GM19324 (cell line): Measurements from ENCODE around the gene ARPC5.

ENCODE experiments used
- ATAC-seq: cut with Tn5 transposase; IDR thresholded peaks from one replicate; pipeline ENCODE4 v1.9.1; 2021; ENCODE audit warnings: mild to moderate bottlenecking, moderate library complexity; ENCODE audit not compliant: unreplicated experiment, low FRiP score

The ARPC5 gene

GRCh38 chr1:183589384-183589783 is 46.2 kb downstream of the ARPC5 start:
- ATAC-seq, result no peak

GRCh38 chr1:183588827-183589226 is 46.8 kb downstream of the ARPC5 start:
- ATAC-seq, result no peak

- ATAC-seq, result no peak
Observed at GRCh38 chr1:183586926-183587325, 48.7 kb downstream of the ARPC5 start.

GRCh38 chr1:183586455-183586854 is 49.1 kb downstream of the ARPC5 start:
- no peak for ATAC-seq

- no peak for ATAC-seq
Observed at GRCh38 chr1:183585038-183585437, 50.5 kb downstream of the ARPC5 start.

- ATAC-seq, result no peak
Observed at GRCh38 chr1:183584147-183584546, 51.4 kb downstream of the ARPC5 start.

GRCh38 chr1:183583466-183583865 is 52.1 kb downstream of the ARPC5 start:
- ATAC-seq, result no peak

- no peak for ATAC-seq
Observed at GRCh38 chr1:183582021-183582713, 53.4 kb downstream of the ARPC5 start.

- ATAC-seq, result no peak
Observed at GRCh38 chr1:183580281-183580682, 55.3 kb downstream of the ARPC5 start.

GRCh38 chr1:183578856-183579255 is 56.7 kb downstream of the ARPC5 start:
- no peak for ATAC-seq

GRCh38 chr1:183577897-183578465 is 57.6 kb downstream of the ARPC5 start:
- ATAC-seq, result no peak

GRCh38 chr1:183576537-183576936 is 59.0 kb downstream of the ARPC5 start:
- ATAC-seq, result no peak

GRCh38 chr1:183575606-183576005 is 60.0 kb downstream of the ARPC5 start:
- ATAC-seq, result no peak

GRCh38 chr1:183572721-183573120 is 62.9 kb downstream of the ARPC5 start:
- ATAC-seq, result no peak

GRCh38 chr1:183571678-183572268 is 63.8 kb downstream of the ARPC5 start:
- no peak for ATAC-seq
